Cardiac muscle cell (in vitro differentiated cells and primary cell): ENCODE results near the gene SFT2D2. TPM values are rescaled to one million over a fixed set of nuclear protein-coding genes. Genes with fewer than 3 reads are reported as not detected.

Experiments
- DNase-seq, 2 donors: peaks; one replicate each; pipeline versions ENCODE4 v3.0.0 to v3.0.0-alpha.2; 2010 to 2017; ENCODE audit warnings: low read depth in 1 of 2, low spot score in 1 of 2
- H3K27ac ChIP-seq: fragments of 200-600 bp; sonication (generic); 2 replicates; pipeline ENCODE4 v1.5.1; 2016
- H3K27me3 ChIP-seq: fragments of 200-600 bp; sonication (generic); 2 replicates; pipeline ENCODE4 v1.6.0; 2016; ENCODE audit warnings: control low read depth
- H3K36me3 ChIP-seq: fragments of 200-600 bp; sonication (generic); 2 replicates; pipeline ENCODE4 v1.5.1; 2016; ENCODE audit warnings: control low read depth
- H3K4me1 ChIP-seq: fragments of 200-600 bp; sonication (generic); 2 replicates; pipeline ENCODE4 v1.8.1; 2017; ENCODE audit warnings: low read depth, mild to moderate bottlenecking, mixed run types
- H3K4me3 ChIP-seq: fragments of 200-600 bp; sonication (generic); 2 replicates; pipeline ENCODE4 v1.5.1; 2016; ENCODE audit warnings: mild to moderate bottlenecking
- H3K9me3 ChIP-seq: fragments of 200-600 bp; sonication (generic); 2 replicates; pipeline ENCODE4 v1.5.1; 2017; ENCODE audit warnings: low read depth, mild to moderate bottlenecking, control low read depth
- polyA plus RNA-seq: library from polyadenylated mRNA; unstranded; fragments of >200 nt; fragmentation: Nextera tagmentation; extraction: Ambion mirVana; gene quantifications from 2 replicates; pipeline ENCODE4 v1.2.1, GENCODE V29; 2016
- total RNA-seq: library from RNA; depleted of rRNA; stranded (reverse); fragments of >200 nt; gene quantifications from 2 replicates; pipeline ENCODE4 v1.2.3, GENCODE V29; 2016
- TF ChIP-seq, protein P1 (sequence below): IDR thresholded peaks from 2 replicates; pipeline ENCODE4 v1.5.1; 2012; ENCODE audit warnings: low read depth, mild to moderate bottlenecking, low read length

Gene SFT2D2
- total and polyA plus RNA-seq, 2 experiments from 2014 or later = 20.7 to 25.6 TPM

DNA sequence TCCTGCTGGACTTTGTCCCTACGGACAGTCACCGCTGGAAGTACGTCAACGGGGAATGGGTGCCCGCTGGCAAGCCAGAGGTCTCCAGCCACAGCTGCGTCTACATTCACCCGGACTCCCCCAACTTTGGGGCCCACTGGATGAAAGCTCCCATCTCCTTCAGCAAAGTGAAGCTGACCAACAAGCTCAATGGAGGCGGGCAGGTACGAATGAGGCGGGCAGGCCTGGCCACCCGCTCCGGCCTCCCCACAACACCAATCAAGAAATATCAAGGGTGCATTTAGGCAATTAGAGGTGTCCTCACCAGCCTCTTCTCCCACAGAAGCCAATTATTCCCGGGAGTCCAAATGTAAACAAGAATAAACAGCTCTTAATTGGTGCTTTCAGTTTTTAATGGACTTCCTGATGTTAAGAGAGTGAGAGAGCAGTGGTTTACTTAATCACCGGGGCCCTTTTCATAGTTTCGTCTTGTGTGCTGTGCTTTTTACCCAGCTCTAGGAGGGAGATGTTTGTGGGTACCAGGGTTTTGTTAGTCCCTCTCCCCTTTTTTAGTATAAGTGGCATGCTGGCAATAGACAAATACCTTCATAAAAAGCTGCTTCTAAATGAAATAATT lies 65.5 kb downstream of the SFT2D2 start:
- Histone ChIP-seq H3K27me3 (no peaks in the 10 kb centered on the region), H3K9me3 (no peaks in the 10 kb centered on the region), H3K4me3 (no peak overlapping the region), H3K36me3 (no peaks in the 10 kb centered on the region), H3K27ac (no peak overlapping the region), H3K4me1 (no peaks in the 10 kb centered on the region)
- TF ChIP-seq, protein P1, sequence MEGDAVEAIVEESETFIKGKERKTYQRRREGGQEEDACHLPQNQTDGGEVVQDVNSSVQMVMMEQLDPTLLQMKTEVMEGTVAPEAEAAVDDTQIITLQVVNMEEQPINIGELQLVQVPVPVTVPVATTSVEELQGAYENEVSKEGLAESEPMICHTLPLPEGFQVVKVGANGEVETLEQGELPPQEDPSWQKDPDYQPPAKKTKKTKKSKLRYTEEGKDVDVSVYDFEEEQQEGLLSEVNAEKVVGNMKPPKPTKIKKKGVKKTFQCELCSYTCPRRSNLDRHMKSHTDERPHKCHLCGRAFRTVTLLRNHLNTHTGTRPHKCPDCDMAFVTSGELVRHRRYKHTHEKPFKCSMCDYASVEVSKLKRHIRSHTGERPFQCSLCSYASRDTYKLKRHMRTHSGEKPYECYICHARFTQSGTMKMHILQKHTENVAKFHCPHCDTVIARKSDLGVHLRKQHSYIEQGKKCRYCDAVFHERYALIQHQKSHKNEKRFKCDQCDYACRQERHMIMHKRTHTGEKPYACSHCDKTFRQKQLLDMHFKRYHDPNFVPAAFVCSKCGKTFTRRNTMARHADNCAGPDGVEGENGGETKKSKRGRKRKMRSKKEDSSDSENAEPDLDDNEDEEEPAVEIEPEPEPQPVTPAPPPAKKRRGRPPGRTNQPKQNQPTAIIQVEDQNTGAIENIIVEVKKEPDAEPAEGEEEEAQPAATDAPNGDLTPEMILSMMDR = no peak
- DNase-seq = no peak

DNA sequence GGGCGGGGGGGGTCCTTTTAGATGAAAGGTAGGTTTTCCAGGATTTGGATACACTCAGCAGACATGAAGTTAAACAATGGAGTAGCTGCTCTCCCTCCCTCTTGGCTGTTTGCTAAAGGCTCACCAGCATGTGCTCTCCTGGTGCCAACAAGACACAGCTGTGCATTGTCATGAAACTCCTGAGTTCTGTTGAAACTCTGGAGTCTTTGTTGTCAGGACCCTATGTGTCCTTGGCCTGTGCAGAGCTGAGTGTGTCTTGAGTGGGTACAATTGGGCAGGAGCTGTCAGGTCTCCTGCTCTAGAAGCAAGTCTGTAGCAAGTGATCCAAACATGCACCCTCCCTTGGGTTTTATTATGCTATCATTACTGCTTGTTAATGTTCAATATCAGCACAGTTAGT lies 67.6 kb downstream of the SFT2D2 start:
- no peaks in the 10 kb centered on the region for H3K4me1 ChIP-seq
- TF ChIP-seq, protein P1 = no peak
- H3K9me3 ChIP-seq = no peaks in the 10 kb centered on the region
- peak in 1 of 2 donors; percentile 16 for DNase-seq
- no peak overlapping the region for H3K4me3 ChIP-seq
- H3K27me3 ChIP-seq = no peaks in the 10 kb centered on the region
- H3K27ac ChIP-seq = no peak overlapping the region
- H3K36me3 ChIP-seq = no peaks in the 10 kb centered on the region

DNA sequence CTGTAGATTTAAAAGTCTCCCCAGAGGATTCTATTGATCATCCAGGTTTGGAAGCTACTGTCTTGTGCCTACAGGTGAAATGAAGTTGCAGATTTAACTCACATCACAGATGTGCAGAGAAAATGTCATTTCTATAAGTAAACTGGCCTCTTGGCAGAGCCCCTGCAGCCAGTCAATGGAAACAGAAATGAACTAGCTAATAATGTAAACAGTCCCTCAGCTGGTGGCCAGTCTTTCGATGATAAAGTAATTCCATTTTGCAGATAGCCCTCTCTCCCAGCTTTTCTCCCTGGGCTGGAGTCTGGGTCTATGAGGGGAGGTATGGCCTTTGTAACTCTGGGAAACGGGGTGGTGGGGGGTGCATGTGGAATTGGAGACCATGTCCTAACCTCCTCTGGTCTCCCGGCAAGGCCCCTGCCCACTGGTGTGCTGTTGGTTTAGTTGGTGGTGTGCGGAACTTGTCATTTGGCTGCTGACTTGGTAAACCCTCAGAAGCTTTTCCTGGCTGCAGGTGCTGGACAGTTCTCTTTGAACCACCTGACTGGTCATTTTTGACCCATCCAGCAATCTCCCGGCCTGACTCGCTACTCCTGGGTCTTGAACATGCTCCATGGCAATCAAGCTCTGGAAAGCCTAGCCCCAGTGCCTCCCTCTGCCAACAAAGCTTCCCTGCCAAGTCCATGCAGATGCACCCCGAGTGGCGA lies 69.8 kb downstream of the SFT2D2 start:
- TF ChIP-seq, protein P1 = no peak
- H3K4me3 ChIP-seq = no peak overlapping the region
- peak in 1 of 2 donors; percentile 8 for DNase-seq
- no peaks in the 10 kb centered on the region for H3K36me3 ChIP-seq
- H3K9me3 ChIP-seq = no peaks in the 10 kb centered on the region
- no peak overlapping the region for H3K27ac ChIP-seq
- no peaks in the 10 kb centered on the region for H3K27me3 ChIP-seq
- H3K4me1 ChIP-seq = peaks cover 1% of the 10 kb centered on the region

DNA sequence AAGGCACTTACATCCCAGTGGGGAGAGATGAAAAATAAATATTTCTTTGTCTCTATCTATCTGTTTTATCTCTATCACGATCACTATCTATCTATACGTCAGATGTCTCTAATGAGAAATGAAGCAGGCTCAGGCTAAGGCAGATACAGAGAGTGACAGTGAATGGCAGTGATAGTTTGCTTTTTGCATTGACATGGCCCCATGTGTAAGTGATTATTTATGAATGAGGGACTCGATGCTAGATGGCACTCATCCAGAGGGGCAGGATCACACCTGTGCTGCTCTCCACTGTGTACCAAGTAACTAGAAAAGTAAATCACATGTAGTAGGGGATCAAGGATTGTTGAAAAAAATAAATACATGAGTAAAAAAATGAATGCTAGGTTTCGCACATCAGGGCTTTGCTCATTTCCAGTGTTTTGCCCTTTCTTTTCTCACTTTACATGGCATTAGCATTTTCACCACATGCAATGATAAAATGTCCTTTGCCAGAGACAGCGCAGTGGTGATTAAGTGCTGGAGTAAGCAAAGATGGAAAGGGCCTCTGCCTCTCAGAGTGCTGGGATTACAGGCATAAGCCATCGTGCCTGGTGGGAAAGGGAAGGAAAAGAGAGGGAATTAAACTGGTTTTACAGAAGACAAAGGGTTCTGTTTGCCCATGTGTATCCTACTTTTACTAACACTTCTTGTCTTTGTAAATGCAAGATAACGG lies 71.4 kb downstream of the SFT2D2 start:
- no peaks in the 10 kb centered on the region for H3K36me3 ChIP-seq
- no peaks in the 10 kb centered on the region for H3K27me3 ChIP-seq
- TF ChIP-seq, protein P1 = no peak
- DNase-seq = no peak
- H3K4me3 ChIP-seq = no peak overlapping the region
- H3K27ac ChIP-seq = no peak overlapping the region
- no peaks in the 10 kb centered on the region for H3K9me3 ChIP-seq
- H3K4me1 ChIP-seq = peaks cover 14% of the 10 kb centered on the region

DNA sequence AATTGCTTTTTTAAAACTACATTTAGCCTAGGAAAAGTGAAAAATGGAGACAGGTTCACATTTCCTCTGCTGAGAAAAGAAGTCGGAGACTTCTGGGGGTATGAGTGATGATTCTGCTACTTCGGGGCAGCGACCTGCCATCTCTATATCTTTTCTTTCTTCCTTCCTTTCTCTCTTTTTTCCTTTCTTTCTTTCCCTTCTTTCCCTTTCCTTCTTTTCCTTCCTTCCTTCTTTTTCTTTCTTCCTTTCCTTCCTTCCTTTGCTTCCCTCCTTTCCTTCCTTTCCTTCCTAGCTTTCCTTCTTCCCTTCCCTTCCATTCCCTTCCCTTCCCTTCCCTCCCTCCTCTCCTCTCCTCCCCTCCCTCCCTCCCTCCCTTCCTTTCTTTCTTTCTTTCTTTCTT lies 72.6 kb downstream of the SFT2D2 start:
- Histone ChIP-seq H3K4me1 (peaks cover 18% of the 10 kb centered on the region), H3K27me3 (no peaks in the 10 kb centered on the region), H3K36me3 (no peaks in the 10 kb centered on the region)

More for the DNA sequence above, 72.6 kb downstream of the SFT2D2 start:
- H3K9me3 ChIP-seq = no peaks in the 10 kb centered on the region
- TF ChIP-seq, protein P1 = no peak
- DNase-seq = no peak
- H3K4me3 ChIP-seq = no peak overlapping the region
- no peak overlapping the region for H3K27ac ChIP-seq
